D721Med (cell line): ENCODE results near the gene LRRFIP1.

ENCODE experiments used
- DNase-seq: peaks from one replicate; pipeline ENCODE4 v3.0.0; 2011; ENCODE audit warnings: low spot score; ENCODE audit not compliant: insufficient read length
- FAIRE-seq: peaks from 2 replicates; lab custom pipeline; 2011; peaks lifted over from hg19 to GRCh38; lab: Jason Lieb, UNC
- CTCF ChIP-seq: IDR thresholded peaks from 2 replicates; pipeline ENCODE4 v1.5.1; 2012; ENCODE audit warnings: mild to moderate bottlenecking, control low read depth; ENCODE audit not compliant: insufficient read depth; ENCODE audit errors: missing control alignments

The LRRFIP1 gene

GRCh38 chr2:237704501-237705434, 77.4 kb downstream of the LRRFIP1 start:
- DNase-seq (no peak), FAIRE-seq (no peak)
- no peak for TF ChIP-seq CTCF

GRCh38 chr2:237706257-237706656, 78.9 kb downstream of the LRRFIP1 start:
- no peak for DNase-seq
- no peak for FAIRE-seq
- TF ChIP-seq CTCF, result no peak

- DNase-seq (no peak), FAIRE-seq (no peak)
- TF ChIP-seq CTCF, result no peak
Observed at GRCh38 chr2:237708065-237708398, 80.6 kb downstream of the LRRFIP1 start.

GRCh38 chr2:237708491-237708890, 81.1 kb downstream of the LRRFIP1 start:
- TF ChIP-seq CTCF, result no peak
- DNase-seq, result no peak
- no peak for FAIRE-seq

GRCh38 chr2:237708961-237709360, 81.6 kb downstream of the LRRFIP1 start:
- no peak for DNase-seq
- FAIRE-seq, result no peak
- no peak for TF ChIP-seq CTCF

- DNase-seq, result no peak
- no peak for FAIRE-seq
- TF ChIP-seq CTCF, result no peak
Observed at GRCh38 chr2:237711458-237712150, 84.2 kb downstream of the LRRFIP1 start.
